Activated T-helper 17 cell treated with anti-CD3 and anti-CD28 coated beads, Interleukin-2, amount 50 U/mL, for 72 hours (primary cell): ENCODE data around the gene INO80. TPM values are rescaled to one million over a fixed set of nuclear protein-coding genes. Genes with fewer than 3 reads are reported as not detected.
A peak's percentile ranks its signal among the peaks of the same experiment; 100 is the strongest.

ENCODE experiments used
- ATAC-seq: fragments of 150-1000 bp; cut with Tn5 transposase; replicated peaks from 2 replicates; pipeline ENCODE4 v1.10.0; 2021; ENCODE audit warnings: mild to moderate bottlenecking, moderate library complexity
- H3K27ac Mint-ChIP-seq: one replicate; pipeline ENCODE4 v1.8.0; 2022; ENCODE audit warnings: mixed read lengths
- H3K27me3 Mint-ChIP-seq: one replicate; pipeline ENCODE4 v1.8.0; 2022; ENCODE audit warnings: mixed read lengths
- H3K36me3 Mint-ChIP-seq: one replicate; pipeline ENCODE4 v1.8.0; 2022; ENCODE audit warnings: low read depth, mild to moderate bottlenecking, mixed read lengths
- H3K4me1 Mint-ChIP-seq: one replicate; pipeline ENCODE4 v1.8.0; 2022; ENCODE audit warnings: mixed read lengths
- H3K4me3 Mint-ChIP-seq: one replicate; pipeline ENCODE4 v1.8.0; 2022; ENCODE audit warnings: mild to moderate bottlenecking, mixed read lengths
- H3K9me3 Mint-ChIP-seq: one replicate; pipeline ENCODE4 v1.8.0; 2022; ENCODE audit warnings: mixed read lengths
- total RNA-seq, 2 donors: library from RNA; stranded (reverse); gene quantifications; one replicate each; pipeline ENCODE4 v1.2.3, GENCODE V29; 2022

Gene INO80
- total RNA-seq, 2 donors from 2014 or later: 22.8 to 25.9 TPM

DNA sequence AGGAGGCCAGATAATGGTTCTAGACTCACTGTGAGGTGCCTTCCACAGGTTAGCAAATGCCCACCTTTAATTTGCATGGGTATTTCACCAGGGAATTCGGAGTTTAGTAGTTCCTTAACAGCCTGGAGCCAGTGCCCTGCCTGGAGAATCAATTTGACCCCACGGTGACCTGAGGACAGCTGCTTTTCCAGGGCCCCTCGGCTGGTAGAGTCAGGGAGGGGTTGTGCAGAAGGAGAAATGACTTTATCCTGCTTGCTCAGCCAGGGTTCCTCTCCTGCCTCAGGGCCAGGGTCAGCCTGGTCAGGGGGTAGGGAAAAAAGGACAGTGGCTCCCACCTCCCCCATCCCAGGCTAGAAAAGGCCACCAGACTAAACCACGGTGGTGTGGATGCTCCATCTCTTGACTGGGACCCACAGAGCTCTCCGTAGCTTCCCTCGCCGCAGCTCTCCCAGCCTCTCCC, 175.0 kb downstream of the INO80 start:
- Mint-ChIP-seq H3K9me3 (no peaks in the 10 kb centered on the region), H3K27me3 (no peaks in the 10 kb centered on the region), H3K27ac (no peak overlapping the region), H3K4me1 (peaks cover 16% of the 10 kb centered on the region), H3K36me3 (no peaks in the 10 kb centered on the region), H3K4me3 (peak overlapping the region; percentile 60)
- no peak for ATAC-seq

DNA sequence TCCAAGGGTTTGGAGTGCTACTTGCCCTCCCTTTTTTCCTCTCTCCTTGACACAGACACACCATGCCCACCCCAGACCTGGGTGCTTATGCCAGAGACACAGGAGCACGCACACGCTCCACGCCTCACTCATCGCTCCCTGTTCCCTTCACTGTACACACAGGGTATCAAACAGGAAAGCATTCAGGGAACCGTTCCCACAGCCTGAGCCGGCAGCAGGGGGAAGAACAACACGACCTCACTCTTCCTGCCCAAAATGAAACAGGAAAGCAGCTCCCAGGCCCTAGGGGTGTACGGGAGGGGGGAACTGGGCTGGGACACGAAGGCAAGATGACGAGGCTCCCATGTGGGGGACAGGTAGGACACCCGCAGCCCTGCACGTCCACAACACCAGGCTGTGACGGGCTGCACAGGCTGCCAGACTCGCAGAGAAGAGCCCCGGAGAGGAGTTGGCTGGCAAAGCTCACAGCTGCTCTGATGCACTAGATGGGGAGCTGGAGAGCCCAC, 175.7 kb downstream of the INO80 start:
- no peaks in the 10 kb centered on the region for H3K36me3 Mint-ChIP-seq
- H3K27me3 Mint-ChIP-seq: no peaks in the 10 kb centered on the region
- H3K9me3 Mint-ChIP-seq: no peaks in the 10 kb centered on the region
- H3K4me3 Mint-ChIP-seq: peak overlapping the region; percentile 60
- ATAC-seq: no peak
- peaks cover 13% of the 10 kb centered on the region for H3K4me1 Mint-ChIP-seq
- peak overlapping the region; percentile 60 for H3K27ac Mint-ChIP-seq

DNA sequence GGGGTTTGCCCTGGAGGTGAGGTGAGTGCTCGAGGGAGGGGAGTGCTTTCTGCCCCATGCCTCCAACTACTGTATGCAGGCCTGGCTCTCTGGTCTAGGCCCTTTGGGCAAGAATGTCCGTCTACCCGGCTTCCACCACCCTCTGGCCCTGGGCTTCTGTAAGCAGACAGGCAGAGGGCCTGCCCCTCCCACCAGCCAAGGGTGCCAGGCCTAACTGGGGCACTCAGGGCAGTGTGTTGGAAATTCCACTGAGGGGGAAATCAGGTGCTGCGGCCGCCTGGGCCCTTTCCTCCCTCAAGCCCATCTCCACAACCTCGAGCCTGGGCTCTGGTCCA, 177.6 kb downstream of the INO80 start:
- ATAC-seq: no peak
- Mint-ChIP-seq H3K4me1 (peaks cover 13% of the 10 kb centered on the region), H3K27ac (no peak overlapping the region)

DNA sequence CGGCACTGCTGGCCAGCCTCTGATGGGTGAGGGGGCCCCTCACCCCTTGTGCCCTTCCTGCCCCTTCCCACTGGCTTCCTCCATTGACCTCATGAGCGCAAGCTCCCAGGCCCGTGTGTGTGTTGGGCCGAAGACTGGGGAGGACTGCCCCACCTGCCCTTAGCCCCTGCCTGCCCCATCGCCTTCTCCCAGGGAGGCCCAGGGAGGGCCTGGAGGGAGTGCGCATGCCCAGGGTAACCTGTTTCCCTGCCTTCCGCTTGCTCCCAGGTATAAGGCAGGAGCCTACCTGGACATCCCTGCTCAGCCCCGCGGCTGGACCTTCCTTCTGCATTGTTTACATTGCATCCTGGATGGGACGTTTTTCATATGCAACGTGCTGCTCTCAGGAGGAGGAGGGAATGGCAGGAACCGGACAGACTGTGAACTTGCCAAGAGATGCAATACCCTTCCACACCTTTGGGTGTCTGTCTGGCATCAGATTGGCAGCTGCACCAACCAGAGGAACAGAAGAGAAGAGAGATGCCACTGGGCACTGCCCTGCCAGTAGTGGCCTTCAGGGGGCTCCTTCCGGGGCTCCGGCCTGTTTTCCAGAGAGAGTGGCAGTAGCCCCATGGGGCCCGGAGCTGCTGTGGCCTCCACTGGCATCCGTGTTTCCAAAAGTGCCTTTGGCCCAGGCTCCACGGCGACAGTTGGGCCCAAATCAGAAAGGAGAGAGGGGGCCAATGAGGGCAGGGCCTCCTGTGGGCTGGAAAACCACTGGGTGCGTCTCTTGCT, 178.1 kb downstream of the INO80 start:
- no peak for ATAC-seq
- Mint-ChIP-seq H3K36me3 (no peaks in the 10 kb centered on the region), H3K4me3 (no peak overlapping the region), H3K4me1 (peaks cover 11% of the 10 kb centered on the region), H3K27me3 (peaks cover 6% of the 10 kb centered on the region), H3K27ac (no peak overlapping the region), H3K9me3 (no peaks in the 10 kb centered on the region)

More for the DNA sequence above, 177.6 kb downstream of the INO80 start:
- Mint-ChIP-seq H3K9me3 (no peaks in the 10 kb centered on the region), H3K27me3 (peaks cover 2% of the 10 kb centered on the region), H3K4me3 (no peak overlapping the region), H3K36me3 (no peaks in the 10 kb centered on the region)

DNA sequence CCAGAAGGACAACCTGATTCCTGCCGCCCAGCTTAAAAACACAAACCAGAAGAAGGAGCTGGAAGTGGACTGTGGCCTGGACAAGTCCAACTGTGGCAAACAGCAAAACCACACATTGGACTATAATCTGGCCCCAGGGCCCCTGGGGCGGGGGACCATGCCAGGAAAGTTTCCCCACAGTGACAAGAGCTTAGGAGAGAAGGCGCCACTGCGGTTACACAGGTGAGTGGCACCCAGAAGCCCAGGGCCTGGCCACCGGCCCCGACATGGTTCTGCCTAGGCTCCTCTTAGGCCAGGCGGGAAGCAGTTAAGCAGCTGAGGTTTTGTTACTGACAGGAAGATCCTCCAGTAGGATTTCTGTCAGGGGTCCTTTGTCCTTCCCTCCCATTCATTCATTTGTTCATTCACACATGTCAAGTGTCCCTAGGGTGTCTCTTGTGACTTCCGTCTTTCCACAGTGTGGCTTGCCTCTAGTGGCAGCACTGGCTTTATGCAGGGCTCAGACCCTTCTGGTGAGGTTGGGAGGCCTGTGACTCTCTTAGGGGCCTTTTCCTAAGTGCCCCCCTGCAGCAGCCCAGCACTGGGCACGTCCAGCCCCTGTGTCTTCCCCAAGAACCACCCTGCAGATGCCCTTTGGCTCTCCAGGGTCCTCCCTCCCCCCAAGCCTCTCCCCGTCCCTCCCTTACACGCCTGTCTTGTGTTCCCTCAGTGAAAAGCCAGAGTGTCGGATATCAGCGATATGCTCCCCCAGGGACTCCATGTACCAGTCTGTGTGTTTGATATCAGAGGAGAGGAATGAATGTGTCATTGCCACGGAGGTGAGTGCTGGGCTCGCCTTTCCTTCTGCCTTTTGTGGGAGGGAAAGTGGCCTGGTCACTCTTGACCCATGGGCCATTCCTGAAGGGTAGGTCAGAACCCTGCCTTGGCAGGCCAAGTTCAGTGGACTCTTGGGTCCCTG, 179.1 kb downstream of the INO80 start:
- H3K9me3 Mint-ChIP-seq: no peaks in the 10 kb centered on the region
- H3K27me3 Mint-ChIP-seq: peaks cover 6% of the 10 kb centered on the region
- peaks cover 4% of the 10 kb centered on the region for H3K4me1 Mint-ChIP-seq
- no peak overlapping the region for H3K27ac Mint-ChIP-seq
- no peak overlapping the region for H3K4me3 Mint-ChIP-seq
- no peak for ATAC-seq
- no peaks in the 10 kb centered on the region for H3K36me3 Mint-ChIP-seq

DNA sequence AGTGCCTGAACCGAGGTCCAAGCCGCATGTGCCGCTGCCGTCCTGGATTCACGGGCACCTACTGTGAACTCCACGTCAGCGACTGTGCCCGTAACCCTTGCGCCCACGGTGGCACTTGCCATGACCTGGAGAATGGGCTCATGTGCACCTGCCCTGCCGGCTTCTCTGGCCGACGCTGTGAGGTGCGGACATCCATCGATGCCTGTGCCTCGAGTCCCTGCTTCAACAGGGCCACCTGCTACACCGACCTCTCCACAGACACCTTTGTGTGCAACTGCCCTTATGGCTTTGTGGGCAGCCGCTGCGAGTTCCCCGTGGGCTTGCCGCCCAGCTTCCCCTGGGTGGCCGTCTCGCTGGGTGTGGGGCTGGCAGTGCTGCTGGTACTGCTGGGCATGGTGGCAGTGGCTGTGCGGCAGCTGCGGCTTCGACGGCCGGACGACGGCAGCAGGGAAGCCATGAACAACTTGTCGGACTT, 179.8 kb downstream of the INO80 start:
- H3K4me3 Mint-ChIP-seq: no peak overlapping the region
- no peak overlapping the region for H3K27ac Mint-ChIP-seq
- peaks cover 7% of the 10 kb centered on the region for H3K27me3 Mint-ChIP-seq
- ATAC-seq: no peak
- H3K9me3 Mint-ChIP-seq: no peaks in the 10 kb centered on the region
- peaks cover 4% of the 10 kb centered on the region for H3K4me1 Mint-ChIP-seq
- H3K36me3 Mint-ChIP-seq: no peaks in the 10 kb centered on the region

DNA sequence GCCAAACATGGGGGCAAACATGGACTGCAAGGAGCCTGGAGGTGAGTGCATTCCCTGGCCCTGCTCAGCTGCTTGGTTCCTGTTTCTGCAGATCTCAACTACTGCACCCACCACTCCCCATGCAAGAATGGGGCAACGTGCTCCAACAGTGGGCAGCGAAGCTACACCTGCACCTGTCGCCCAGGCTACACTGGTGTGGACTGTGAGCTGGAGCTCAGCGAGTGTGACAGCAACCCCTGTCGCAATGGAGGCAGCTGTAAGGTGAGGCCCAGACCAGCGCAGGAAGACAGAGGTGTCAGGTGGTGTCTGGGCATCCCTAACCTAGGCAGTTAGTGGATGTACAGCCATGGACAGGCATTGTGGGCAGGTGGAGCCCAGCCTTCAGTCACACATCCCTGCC, 181.6 kb downstream of the INO80 start:
- H3K4me1 Mint-ChIP-seq: peaks cover 7% of the 10 kb centered on the region
- ATAC-seq: no peak
- no peaks in the 10 kb centered on the region for H3K36me3 Mint-ChIP-seq
- H3K27ac Mint-ChIP-seq: no peak overlapping the region
- H3K4me3 Mint-ChIP-seq: no peak overlapping the region
- H3K27me3 Mint-ChIP-seq: peaks cover 22% of the 10 kb centered on the region
- no peaks in the 10 kb centered on the region for H3K9me3 Mint-ChIP-seq

DNA sequence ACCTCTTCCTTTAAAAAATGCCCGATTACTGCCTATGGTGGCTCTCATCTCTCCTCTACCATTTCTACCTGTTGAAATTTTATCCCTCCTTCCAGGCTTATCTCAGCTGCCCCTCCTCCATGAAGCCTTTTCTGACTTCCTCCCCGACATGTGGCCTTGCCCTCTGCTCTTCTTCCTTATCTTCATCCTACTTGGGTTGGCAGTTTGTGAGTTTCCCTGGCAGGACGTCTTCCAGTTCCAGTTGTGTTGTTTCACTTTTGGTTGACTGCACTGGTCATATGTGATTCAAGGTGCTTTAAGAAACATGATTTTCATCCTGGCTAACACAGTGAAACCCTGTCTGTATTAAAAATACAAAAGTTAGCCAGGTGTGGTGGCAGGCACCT, 182.6 kb downstream of the INO80 start:
- Mint-ChIP-seq H3K4me3 (no peak overlapping the region), H3K27ac (no peak overlapping the region), H3K9me3 (no peaks in the 10 kb centered on the region), H3K36me3 (no peaks in the 10 kb centered on the region), H3K27me3 (peaks cover 26% of the 10 kb centered on the region), H3K4me1 (peaks cover 7% of the 10 kb centered on the region)
- ATAC-seq: no peak

DNA sequence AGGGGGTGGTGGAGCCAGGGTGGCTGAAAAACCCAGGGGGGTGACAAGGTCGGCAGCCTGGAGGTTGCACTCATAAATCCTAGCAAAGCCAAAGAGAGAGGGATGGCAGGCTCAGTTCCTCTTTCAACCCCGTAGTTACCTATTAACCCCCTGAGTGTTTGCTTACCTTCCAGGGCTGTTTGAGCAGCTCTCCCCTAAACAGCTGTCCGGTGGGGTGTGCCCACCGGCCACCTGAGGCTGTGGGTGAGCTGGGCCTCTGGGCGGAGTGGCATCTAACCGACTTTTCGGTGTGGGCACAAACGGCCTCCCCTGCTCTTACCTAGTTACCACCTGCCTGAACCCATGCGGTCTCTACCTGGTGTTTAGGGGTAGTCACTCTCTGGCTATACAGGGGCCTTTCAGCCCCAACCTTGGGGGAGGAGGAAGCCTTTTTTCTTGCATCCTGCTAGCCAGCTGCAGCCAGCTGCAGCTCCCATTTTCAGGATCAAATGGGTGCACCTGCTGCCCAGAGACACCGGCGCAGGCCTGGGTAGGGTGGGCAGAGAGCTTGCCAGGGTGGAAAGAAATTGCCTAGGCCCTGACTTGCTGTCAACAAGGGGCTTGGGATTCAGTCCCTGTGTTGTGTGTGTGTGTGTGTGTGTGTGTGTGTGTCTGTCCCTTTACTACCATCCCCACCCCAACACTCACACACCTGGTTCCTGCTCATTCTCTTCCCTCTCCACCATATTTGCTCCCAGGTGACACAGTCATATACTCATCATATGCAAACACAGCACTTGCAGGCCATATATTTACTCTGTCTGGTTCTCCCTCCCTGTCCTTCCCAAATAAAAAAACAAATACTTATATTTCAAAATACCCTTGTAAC, 183.2 kb downstream of the INO80 start:
- Mint-ChIP-seq H3K9me3 (no peaks in the 10 kb centered on the region), H3K4me3 (no peak overlapping the region), H3K4me1 (peaks cover 7% of the 10 kb centered on the region), H3K36me3 (no peaks in the 10 kb centered on the region), H3K27me3 (peaks cover 26% of the 10 kb centered on the region), H3K27ac (no peak overlapping the region)
- ATAC-seq: no peak

DNA sequence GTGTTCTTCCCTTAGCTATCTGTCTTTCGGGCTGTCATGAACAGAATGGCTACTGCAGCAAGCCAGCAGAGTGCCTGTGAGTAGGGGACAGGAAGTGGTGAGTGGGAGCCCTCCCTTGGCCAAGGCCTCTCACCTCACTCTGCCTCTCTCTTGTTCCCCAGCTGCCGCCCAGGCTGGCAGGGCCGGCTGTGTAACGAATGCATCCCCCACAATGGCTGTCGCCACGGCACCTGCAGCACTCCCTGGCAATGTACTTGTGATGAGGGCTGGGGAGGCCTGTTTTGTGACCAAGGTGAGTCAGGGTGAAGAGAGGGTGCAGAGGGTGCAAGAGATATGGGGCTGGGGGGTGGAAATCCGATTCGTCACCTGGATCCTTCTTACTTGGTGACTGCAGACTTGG, 183.9 kb downstream of the INO80 start:
- Mint-ChIP-seq H3K9me3 (no peaks in the 10 kb centered on the region), H3K27ac (no peak overlapping the region), H3K4me1 (peaks cover 7% of the 10 kb centered on the region), H3K27me3 (peaks cover 28% of the 10 kb centered on the region), H3K36me3 (no peaks in the 10 kb centered on the region), H3K4me3 (no peak overlapping the region)
- no peak for ATAC-seq

DNA sequence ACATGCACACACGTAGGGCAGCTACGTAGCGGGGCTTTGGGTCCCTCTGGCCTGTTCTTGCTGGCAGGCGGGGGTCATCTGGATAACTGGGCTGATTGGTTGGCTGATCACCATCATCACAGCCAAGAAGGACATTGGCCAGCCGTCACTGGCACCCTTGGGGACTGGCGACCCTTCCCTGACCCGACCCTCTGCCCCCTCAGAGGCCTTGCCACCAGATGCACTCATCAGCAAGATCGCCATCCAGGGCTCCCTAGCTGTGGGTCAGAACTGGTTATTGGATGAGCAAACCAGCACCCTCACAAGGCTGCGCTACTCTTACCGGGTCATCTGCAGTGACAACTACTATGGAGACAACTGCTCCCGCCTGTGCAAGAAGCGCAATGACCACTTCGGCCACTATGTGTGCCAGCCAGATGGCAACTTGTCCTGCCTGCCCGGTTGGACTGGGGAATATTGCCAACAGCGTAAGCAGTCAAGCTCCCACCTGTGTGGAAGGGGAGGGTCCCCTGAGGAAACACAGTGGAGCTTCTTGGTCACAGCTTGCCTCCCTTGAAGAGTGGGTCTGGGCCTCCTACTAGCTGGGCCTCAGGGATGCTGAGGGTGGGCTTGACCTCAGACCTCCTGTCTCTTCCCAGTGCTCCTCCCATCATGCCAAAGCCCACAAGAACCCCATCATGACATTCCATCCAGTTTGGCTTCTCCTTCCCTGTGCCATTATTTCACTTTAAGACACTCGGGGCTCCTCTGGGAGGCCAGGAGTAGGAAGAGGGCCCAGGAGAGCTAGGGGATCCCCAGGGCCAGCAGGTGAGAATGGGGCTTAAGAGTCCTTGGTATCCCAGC, 184.6 kb downstream of the INO80 start:
- H3K36me3 Mint-ChIP-seq: no peaks in the 10 kb centered on the region
- peaks cover 7% of the 10 kb centered on the region for H3K4me1 Mint-ChIP-seq
- no peak for ATAC-seq
- H3K4me3 Mint-ChIP-seq: peak overlapping the region; percentile 75
- H3K9me3 Mint-ChIP-seq: no peaks in the 10 kb centered on the region
- H3K27me3 Mint-ChIP-seq: peaks cover 33% of the 10 kb centered on the region
- H3K27ac Mint-ChIP-seq: no peak overlapping the region

DNA sequence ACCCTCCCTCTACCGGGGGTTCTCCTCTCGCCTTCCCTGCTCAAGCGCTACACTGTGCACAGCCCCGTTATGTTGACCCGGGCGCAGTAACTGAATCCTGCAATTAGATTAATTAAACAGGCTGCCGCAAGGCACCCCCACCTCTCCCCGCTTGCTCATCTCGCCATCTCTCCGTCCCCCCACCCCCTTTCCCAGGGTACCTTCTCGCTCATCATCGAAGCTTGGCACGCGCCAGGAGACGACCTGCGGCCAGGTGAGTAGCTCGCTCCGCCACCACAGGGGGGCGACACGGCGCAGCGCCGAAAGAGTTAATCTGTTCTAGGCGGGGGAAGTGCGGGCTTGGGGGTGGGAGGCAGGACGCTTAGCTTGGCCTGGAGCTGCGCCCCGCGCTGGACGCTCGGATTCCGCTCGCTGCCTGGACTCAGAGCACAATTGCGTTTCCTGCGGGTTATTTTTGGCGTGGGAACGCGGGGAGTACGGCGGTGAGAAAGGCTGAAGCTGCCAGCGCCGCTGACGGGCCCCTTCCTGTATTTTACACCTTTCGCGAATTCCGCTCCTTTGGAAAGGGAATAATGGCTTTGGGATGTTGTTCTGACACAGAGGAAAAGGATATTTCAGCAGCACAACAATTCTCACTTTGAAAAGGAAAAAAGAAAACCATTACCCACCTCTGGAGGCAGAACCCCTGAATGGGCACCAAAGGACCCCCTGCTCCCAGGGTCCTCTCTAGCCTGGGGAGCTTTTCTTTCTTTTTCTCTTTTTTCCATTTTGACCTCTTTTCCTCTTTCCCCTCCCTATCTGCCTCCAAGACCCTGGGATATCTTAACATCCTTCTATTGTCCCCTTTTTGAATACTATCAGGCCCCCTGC, 185.4 kb downstream of the INO80 start:
- ATAC-seq: peak; percentile 45
- H3K9me3 Mint-ChIP-seq: no peaks in the 10 kb centered on the region

More for the DNA sequence above, 185.4 kb downstream of the INO80 start:
- H3K4me3 Mint-ChIP-seq: peak overlapping the region; percentile 75
- peaks cover 7% of the 10 kb centered on the region for H3K4me1 Mint-ChIP-seq
- H3K27ac Mint-ChIP-seq: no peak overlapping the region
- H3K36me3 Mint-ChIP-seq: no peaks in the 10 kb centered on the region
- peaks cover 37% of the 10 kb centered on the region for H3K27me3 Mint-ChIP-seq
